HG02678 (cell line): ENCODE data around the gene PARP16.

ENCODE experiments used
- ATAC-seq: cut with Tn5 transposase; IDR thresholded peaks from one replicate; pipeline ENCODE4 v1.9.1; 2021; ENCODE audit warnings: mild to moderate bottlenecking, moderate library complexity; ENCODE audit not compliant: unreplicated experiment

Gene PARP16

GRCh38 chr15:65208647-65209046 is 78.0 kb downstream of the PARP16 start:
- ATAC-seq: no peak
